AG10803 (cell line): Measurements from ENCODE around the gene SLC9A3.

Experiments
- DNase-seq: peaks from one replicate; pipeline ENCODE4 v3.0.0; 2010; ENCODE audit warnings: low read depth
- H3K4me3 ChIP-seq: 2 replicates; pipeline ENCODE4 v1.5.1; 2011; ENCODE audit warnings: mild to moderate bottlenecking, low read length, control low read depth
- CTCF ChIP-seq: conservative IDR thresholded peaks from 2 replicates; pipeline ENCODE4 v1.5.1; 2011; ENCODE audit warnings: mild to moderate bottlenecking, low read length, control low read depth, inconsistent platforms

The SLC9A3 gene

GRCh38 chr5:448766-449090, 75.5 kb downstream of the SLC9A3 start:
- TF ChIP-seq CTCF = no peak
- DNase-seq = no peak
- no peak overlapping the region for H3K4me3 ChIP-seq

GRCh38 chr5:448061-448765, 76.0 kb downstream of the SLC9A3 start:
- no peak for DNase-seq
- TF ChIP-seq CTCF = no peak
- H3K4me3 ChIP-seq = no peak overlapping the region

GRCh38 chr5:447501-447900, 76.7 kb downstream of the SLC9A3 start:
- no peak for DNase-seq
- no peak overlapping the region for H3K4me3 ChIP-seq
- TF ChIP-seq CTCF = no peak

- peak; percentile 69 for TF ChIP-seq CTCF
- H3K4me3 ChIP-seq = no peak overlapping the region
- DNase-seq = peak; percentile 49
These were observed 77.4 kb downstream of the SLC9A3 start for GRCh38 chr5:446883-447263.

- no peak overlapping the region for H3K4me3 ChIP-seq
- no peak for DNase-seq
- TF ChIP-seq CTCF = no peak
These were observed 78.0 kb downstream of the SLC9A3 start for GRCh38 chr5:446066-446882.

GRCh38 chr5:445591-445990, 78.7 kb downstream of the SLC9A3 start:
- no peak for DNase-seq

More at GRCh38 chr5:445591-445990, 78.7 kb downstream of the SLC9A3 start:
- H3K4me3 ChIP-seq = no peak overlapping the region
- no peak for TF ChIP-seq CTCF
